Mammary epithelial cell (primary cell): Measurements from ENCODE around the gene CFAP57.

ENCODE experiments used
- CTCF ChIP-seq, 2 donors: IDR thresholded peaks in 1 of 2; conservative IDR thresholded peaks in 1 of 2; 2 replicates each; pipeline ENCODE4 v1.5.1; 2011 to 2012; ENCODE audit warnings: inconsistent platforms in 2 of 2, low read length in 2 of 2, mild to moderate bottlenecking in 2 of 2, control low read depth in 1 of 2, low read depth in 1 of 2; ENCODE audit not compliant: insufficient read depth in 1 of 2; ENCODE audit errors: extremely low read depth in 1 of 2
- EZH2 ChIP-seq: IDR thresholded peaks from 2 replicates; pipeline ENCODE4 v1.6.1; 2012; ENCODE audit warnings: low read length, inconsistent platforms, borderline replicate concordance

- TF ChIP-seq CTCF (conservative IDR thresholded peaks at IDR 0.05 in 1 of 2, IDR thresholded peaks at IDR 0.05 in 1 of 2; ENCODE audit: extremely low read depth in 1 of 2, insufficient read depth in 1 of 2, low read depth in 1 of 2, low read length in 2 of 2) (peak in 1 of 2 donors; percentile 20), EZH2 (no peak)
These were observed 19.3 kb upstream of the CFAP57 start for GRCh38 chr1:43152866-43153265.
